ENCODE measurements around the gene PLEKHG2.
A peak's percentile ranks its signal among the peaks of the same experiment; 100 is the strongest.

PLEKHG2 gene

DNA sequence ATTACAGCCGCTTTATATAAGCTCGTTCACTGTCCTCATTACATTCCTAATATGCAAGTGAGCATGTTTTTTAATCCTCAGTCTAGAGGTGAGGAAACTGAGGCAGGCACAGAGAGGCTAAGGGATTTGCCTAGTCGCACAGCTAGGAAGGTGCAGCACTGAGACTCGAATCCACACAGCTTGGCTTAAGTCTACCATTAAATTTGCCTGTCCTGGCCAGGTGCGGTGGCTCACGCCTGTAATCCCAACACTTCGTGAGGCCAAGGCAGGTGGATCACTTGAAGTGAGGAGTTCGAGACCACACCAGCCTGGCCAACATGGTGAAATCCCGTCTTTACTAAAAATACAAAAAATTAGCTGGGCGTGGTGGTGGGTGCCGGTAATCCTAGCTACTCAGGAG is 15.2 kb downstream of the PLEKHG2 start:
- no peak for DNase-seq
- Histone ChIP-seq H2AFZ (ENCODE audit: low read length) (no peak overlapping the region), H4K20me1 (ENCODE audit: insufficient read depth, low read length) (no peaks in the 10 kb centered on the region), H3K9me2 (replicated peaks; ENCODE audit: insufficient read depth, low read length) (no peaks in the 10 kb centered on the region), H3F3A (ENCODE audit: insufficient read depth, low read length) (peaks cover 23% of the 10 kb centered on the region), H3K27me3 (replicated peaks; ENCODE audit: insufficient read depth, low read length) (peaks cover 4% of the 10 kb centered on the region; the same call in 1 of the 2 replicates), H3K4me1 (ENCODE audit: low read length) (peaks cover 21% of the 10 kb centered on the region), H3K36me3 (replicated peaks; ENCODE audit: insufficient read depth, low read length) (no peaks in the 10 kb centered on the region), H3K27ac (ENCODE audit: low read length) (no peak overlapping the region), H3K9me3 (replicated peaks; ENCODE audit: insufficient read depth, low read length) (no peaks in the 10 kb centered on the region), H3K4me3 (ENCODE audit: low read length) (no peak overlapping the region), H3K79me2 (ENCODE audit: low read length) (no peaks in the 10 kb centered on the region), H3K4me2 (ENCODE audit: low read depth, low read length) (no peak overlapping the region), H3K9ac (ENCODE audit: low read length) (no peak overlapping the region)
- TF ChIP-seq EZH2 (optimal IDR thresholded peaks at IDR 0.05; ENCODE audit: low read depth, low read length) (no peak), EZH2phosphoT487 (IDR thresholded peaks at IDR 0.05; ENCODE audit: low read length) (no peak)
- TF ChIP-seq, protein P1, sequence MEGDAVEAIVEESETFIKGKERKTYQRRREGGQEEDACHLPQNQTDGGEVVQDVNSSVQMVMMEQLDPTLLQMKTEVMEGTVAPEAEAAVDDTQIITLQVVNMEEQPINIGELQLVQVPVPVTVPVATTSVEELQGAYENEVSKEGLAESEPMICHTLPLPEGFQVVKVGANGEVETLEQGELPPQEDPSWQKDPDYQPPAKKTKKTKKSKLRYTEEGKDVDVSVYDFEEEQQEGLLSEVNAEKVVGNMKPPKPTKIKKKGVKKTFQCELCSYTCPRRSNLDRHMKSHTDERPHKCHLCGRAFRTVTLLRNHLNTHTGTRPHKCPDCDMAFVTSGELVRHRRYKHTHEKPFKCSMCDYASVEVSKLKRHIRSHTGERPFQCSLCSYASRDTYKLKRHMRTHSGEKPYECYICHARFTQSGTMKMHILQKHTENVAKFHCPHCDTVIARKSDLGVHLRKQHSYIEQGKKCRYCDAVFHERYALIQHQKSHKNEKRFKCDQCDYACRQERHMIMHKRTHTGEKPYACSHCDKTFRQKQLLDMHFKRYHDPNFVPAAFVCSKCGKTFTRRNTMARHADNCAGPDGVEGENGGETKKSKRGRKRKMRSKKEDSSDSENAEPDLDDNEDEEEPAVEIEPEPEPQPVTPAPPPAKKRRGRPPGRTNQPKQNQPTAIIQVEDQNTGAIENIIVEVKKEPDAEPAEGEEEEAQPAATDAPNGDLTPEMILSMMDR (IDR thresholded peaks at IDR 0.05; ENCODE audit: low read length) = no peak

DNA sequence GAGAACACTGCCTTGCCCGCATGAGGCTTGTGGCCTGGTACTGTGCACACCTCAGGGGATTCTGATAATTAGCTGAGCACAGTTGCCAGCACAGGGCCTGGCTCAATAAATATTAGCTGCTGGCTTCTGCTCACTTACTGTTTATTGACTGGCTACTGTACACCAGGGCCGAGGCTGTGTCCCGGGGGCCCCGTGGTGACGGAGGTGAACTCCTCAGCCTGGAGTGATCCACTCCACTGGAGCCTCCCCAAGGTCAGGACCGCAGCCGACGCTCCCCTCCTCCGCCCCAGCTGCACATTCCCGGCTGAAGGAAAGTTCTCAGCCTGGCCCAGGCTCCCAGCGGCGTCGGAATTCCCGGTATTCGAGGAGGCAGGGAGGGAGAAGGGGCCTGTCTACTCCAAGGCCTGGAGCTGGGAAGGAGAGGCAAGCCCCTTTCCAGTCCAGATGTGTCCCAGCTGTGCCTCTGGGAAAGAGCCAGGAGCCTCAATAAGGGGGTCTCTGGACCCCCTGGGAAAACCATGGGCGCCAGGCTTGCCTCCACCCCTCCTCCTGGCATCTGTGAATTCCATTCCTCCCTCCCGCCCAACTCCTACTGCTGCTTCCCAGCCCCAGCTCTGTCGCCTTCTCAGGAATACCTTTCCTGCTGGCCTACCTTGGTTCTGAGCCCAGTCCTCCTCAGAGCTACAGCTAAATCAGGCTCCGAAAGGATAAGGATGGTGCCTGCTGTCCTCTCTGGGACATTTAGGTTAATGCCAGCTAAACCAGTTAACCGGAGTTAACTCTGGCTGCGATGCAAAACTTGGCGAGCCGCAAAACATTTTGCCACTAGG is 16.0 kb downstream of the PLEKHG2 start:
- no peak overlapping the region for H3K27ac ChIP-seq (ENCODE audit: low read length)
- H3K9me2 ChIP-seq (replicated peaks; ENCODE audit: insufficient read depth, low read length) = no peaks in the 10 kb centered on the region
- peaks cover 30% of the 10 kb centered on the region for H3F3A ChIP-seq (ENCODE audit: insufficient read depth, low read length)
- H4K20me1 ChIP-seq (ENCODE audit: insufficient read depth, low read length) = peaks cover 3% of the 10 kb centered on the region; the same call in 1 of the 2 replicates
- peaks cover 4% of the 10 kb centered on the region for H3K79me2 ChIP-seq (ENCODE audit: low read length)
- DNase-seq = no peak
- H3K9ac ChIP-seq (ENCODE audit: low read length) = no peak overlapping the region
- H3K4me1 ChIP-seq (ENCODE audit: low read length) = peaks cover 28% of the 10 kb centered on the region
- no peak overlapping the region for H3K4me3 ChIP-seq (ENCODE audit: low read length)
- no peak for TF ChIP-seq EZH2phosphoT487 (IDR thresholded peaks at IDR 0.05; ENCODE audit: low read length)
- no peak for TF ChIP-seq EZH2 (optimal IDR thresholded peaks at IDR 0.05; ENCODE audit: low read depth, low read length)
- TF ChIP-seq, protein P1 (IDR thresholded peaks at IDR 0.05; ENCODE audit: low read length) = no peak
- H2AFZ ChIP-seq (ENCODE audit: low read length) = no peak overlapping the region
- H3K9me3 ChIP-seq (replicated peaks; ENCODE audit: insufficient read depth, low read length) = no peaks in the 10 kb centered on the region
- no peak overlapping the region for H3K4me2 ChIP-seq (ENCODE audit: low read depth, low read length)
- peaks cover 4% of the 10 kb centered on the region; the same call in 1 of the 2 replicates for H3K27me3 ChIP-seq (replicated peaks; ENCODE audit: insufficient read depth, low read length)
- peaks cover 7% of the 10 kb centered on the region for H3K36me3 ChIP-seq (replicated peaks; ENCODE audit: insufficient read depth, low read length)

DNA sequence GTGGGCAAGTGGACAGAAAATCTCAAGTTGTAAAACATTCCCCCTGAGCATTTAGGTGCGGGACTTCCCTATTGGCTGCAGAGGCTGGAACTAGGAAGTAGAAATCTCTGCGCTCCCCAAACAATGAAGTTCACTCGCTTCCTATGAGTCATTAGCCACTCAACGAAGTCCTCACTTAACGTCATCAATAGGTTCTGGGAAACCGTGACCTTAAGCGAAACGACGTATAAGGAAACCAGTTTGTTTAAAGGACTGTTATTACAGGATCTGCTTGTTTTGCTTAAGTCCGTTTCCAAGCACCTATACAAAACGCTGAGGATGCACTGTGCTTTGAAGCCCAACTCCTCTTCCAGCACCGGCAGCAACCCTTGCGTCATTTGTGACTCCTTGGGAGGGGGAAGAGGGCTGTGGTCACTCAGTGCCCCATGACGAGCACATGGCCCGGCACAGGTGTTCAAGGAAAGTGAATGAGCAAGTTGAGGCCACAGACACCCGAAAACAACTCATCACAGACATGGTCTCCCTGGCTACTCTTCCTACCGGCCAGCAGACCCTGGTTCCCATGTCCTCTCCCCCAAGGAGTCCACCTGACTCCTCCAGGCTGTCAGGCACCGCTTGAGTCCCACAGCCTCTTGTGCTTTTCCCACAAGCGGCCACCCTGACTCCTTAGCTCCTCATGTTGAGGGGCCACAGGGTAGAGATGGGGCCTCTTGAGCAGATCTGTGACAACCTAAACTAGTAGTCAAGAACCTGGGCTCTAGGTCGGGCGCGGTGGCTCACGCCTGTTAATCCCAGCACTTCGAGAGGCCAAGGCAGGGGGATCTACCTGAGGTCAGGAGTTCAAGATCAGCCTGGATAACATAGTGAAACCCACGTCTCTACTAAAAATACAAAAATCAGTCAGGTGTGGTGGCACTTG is 18.5 kb downstream of the PLEKHG2 start:
- H2AFZ ChIP-seq (ENCODE audit: low read length) = no peak overlapping the region
- peak overlapping the region; percentile 42; the same call in 1 of the 2 replicates for H3K4me2 ChIP-seq (ENCODE audit: low read depth, low read length)
- peak overlapping the region; percentile 82 for H3K9ac ChIP-seq (ENCODE audit: low read length)
- no peaks in the 10 kb centered on the region for H3K9me2 ChIP-seq (replicated peaks; ENCODE audit: insufficient read depth, low read length)
- peak; percentile 83 for DNase-seq
- H3K36me3 ChIP-seq (replicated peaks; ENCODE audit: insufficient read depth, low read length) = peaks cover 16% of the 10 kb centered on the region
- H3K4me3 ChIP-seq (ENCODE audit: low read length) = no peak overlapping the region
- peaks cover 51% of the 10 kb centered on the region for H3F3A ChIP-seq (ENCODE audit: insufficient read depth, low read length)
- H3K4me1 ChIP-seq (ENCODE audit: low read length) = peaks cover 42% of the 10 kb centered on the region
- H3K27ac ChIP-seq (ENCODE audit: low read length) = peak overlapping the region; percentile 99
- H3K79me2 ChIP-seq (ENCODE audit: low read length) = peaks cover 27% of the 10 kb centered on the region
- peaks cover 15% of the 10 kb centered on the region for H4K20me1 ChIP-seq (ENCODE audit: insufficient read depth, low read length)
- H3K9me3 ChIP-seq (replicated peaks; ENCODE audit: insufficient read depth, low read length) = no peaks in the 10 kb centered on the region
- 0 out of 2 replicates have a peak, but pooled peaks cover 4% of the 10 kb centered on the region for H3K27me3 ChIP-seq (replicated peaks; ENCODE audit: insufficient read depth, low read length)
- TF ChIP-seq, protein P1 (IDR thresholded peaks at IDR 0.05; ENCODE audit: low read length) = no peak
- TF ChIP-seq EZH2phosphoT487 (IDR thresholded peaks at IDR 0.05; ENCODE audit: low read length) (no peak), EZH2 (optimal IDR thresholded peaks at IDR 0.05; ENCODE audit: low read depth, low read length) (no peak)
